Mesangial cell (primary cell): ENCODE measurements around the gene FIP1L1. TPM values are rescaled to one million over a fixed set of nuclear protein-coding genes. Genes with fewer than 3 reads are reported as not detected.

Experiments
- total RNA-seq: library from RNA; depleted of rRNA; stranded (reverse); fragments of >200 nt; gene quantifications from 2 replicates; pipeline ENCODE4 v1.2.3, GENCODE V29; 2015

Gene FIP1L1
- total RNA-seq = 15.3 and 22.5 TPM in 2 replicates

GRCh38 chr4:53377319-53378170, at the start of gene FIP1L1:
Gene FIP1L1, plus strand, starts transcription at chr4:53377641. Its CDS starts 198 bp downstream, at chr4:53377839.

GRCh38 chr4:53365486-53366300, 11.7 kb upstream of the FIP1L1 start, which contains the start of gene SCFD2:
Gene SCFD2, minus strand, starts transcription at chr4:53366061.

Other genes with a start within 250 kb of the FIP1L1 start
- 9.0 and 24.3 TPM in 2 replicates for gene SCFD2, start 11.6 kb upstream of the FIP1L1 start, total RNA-seq
- 0.33 and 1.0 TPM in 2 replicates for gene LNX1, start 213.8 kb downstream of the FIP1L1 start, total RNA-seq